CD14-positive monocyte (primary cell): ENCODE results near the gene ANGPTL4. TPM values are rescaled to one million over a fixed set of nuclear protein-coding genes. Genes with fewer than 3 reads are reported as not detected.

Experiments used
- DNase-seq, 3 donors: peaks; one replicate each; pipeline ENCODE4 v3.0.0-alpha.2; 2011 to 2022
- H2AFZ ChIP-seq: 2 replicates; pipeline ENCODE4 v1.6.0; 2012; ENCODE audit warnings: mild to moderate bottlenecking, low read depth, low read length, inconsistent platforms; ENCODE audit not compliant: insufficient read depth, poor library complexity, severe bottlenecking
- H3K27ac ChIP-seq, 2 donors: 1 replicate in 1 of 2; 2 replicates in 1 of 2; pipeline ENCODE4 v1.5.1; 2012 to 2013; ENCODE audit warnings: low read length in 2 of 2, control low read depth in 1 of 2, inconsistent platforms in 1 of 2, low read depth in 1 of 2, mild to moderate bottlenecking in 1 of 2
- H3K27me3 ChIP-seq, 2 donors: one replicate each; pipeline versions ENCODE4 v1.6.0 to v1.6.1; 2011 to 2013; ENCODE audit warnings: low read length in 2 of 2; ENCODE audit not compliant: control insufficient read depth in 2 of 2, insufficient read depth in 2 of 2
- H3K36me3 ChIP-seq, 2 donors: replicated peaks in 1 of 2; 1 replicate in 1 of 2; 2 replicates in 1 of 2; pipeline versions ENCODE4 v1.5.1 to v1.6.1; 2012 to 2013; ENCODE audit warnings: low read length in 2 of 2, control low read depth in 1 of 2, inconsistent platforms in 1 of 2, mild to moderate bottlenecking in 1 of 2; ENCODE audit not compliant: insufficient read depth in 2 of 2, control insufficient read depth in 1 of 2
- H3K4me1 ChIP-seq, 2 donors: 1 replicate in 1 of 2; 2 replicates in 1 of 2; pipeline versions ENCODE4 v1.5.1 to v1.6.1; 2012 to 2013; ENCODE audit warnings: low read length in 2 of 2, control low read depth in 1 of 2, inconsistent platforms in 1 of 2, mild to moderate bottlenecking in 1 of 2, moderate library complexity in 1 of 2; ENCODE audit not compliant: insufficient read depth in 2 of 2, control insufficient read depth in 1 of 2
- H3K4me2 ChIP-seq: replicated peaks from 2 replicates; pipeline ENCODE3; 2012; ENCODE audit warnings: low read length, moderate library complexity, mild to moderate bottlenecking; ENCODE audit not compliant: poor library complexity, severe bottlenecking; ENCODE audit errors: extremely low read depth
- H3K4me3 ChIP-seq, 3 experiments: fragments of 200-600 bp in 1 of 3; sonication (generic) in 1 of 3; replicated peaks in 1 of 3; 1 replicate in 2 of 3; 2 replicates in 1 of 3; pipeline ENCODE4 v1.5.1; 2011 to 2013; ENCODE audit warnings: low read length in 3 of 3, mild to moderate bottlenecking in 3 of 3, control low read depth in 2 of 3, low read depth in 2 of 3, inconsistent platforms in 1 of 3, moderate library complexity in 1 of 3
- H3K79me2 ChIP-seq: 2 replicates; pipeline ENCODE4 v1.6.0; 2012; ENCODE audit warnings: mild to moderate bottlenecking, control low read depth, inconsistent platforms, low read length, moderate library complexity; ENCODE audit not compliant: insufficient read depth
- H3K9ac ChIP-seq: 2 replicates; pipeline ENCODE4 v1.6.0; 2017; ENCODE audit warnings: low read length, mild to moderate bottlenecking; ENCODE audit not compliant: insufficient read depth, poor library complexity, severe bottlenecking
- H3K9me3 ChIP-seq, 2 donors: replicated peaks in 1 of 2; 1 replicate in 1 of 2; 2 replicates in 1 of 2; pipeline versions ENCODE4 v1.5.1 to v1.6.1; 2012 to 2013; ENCODE audit warnings: low read length in 2 of 2, control low read depth in 1 of 2; ENCODE audit not compliant: control insufficient read depth in 1 of 2, insufficient read depth in 1 of 2
- H4K20me1 ChIP-seq: 2 replicates; pipeline ENCODE4 v1.6.0; 2012; ENCODE audit warnings: mild to moderate bottlenecking, low read length, control low read depth, moderate library complexity; ENCODE audit not compliant: insufficient read depth
- H3K27ac Mint-ChIP-seq, 7 donors: one replicate each; pipeline ENCODE4 v1.8.0; 2020; ENCODE audit warnings: mild to moderate bottlenecking in 7 of 7, mixed read lengths in 7 of 7, moderate library complexity in 6 of 7, inconsistent platforms in 2 of 7
- H3K27me3 Mint-ChIP-seq, 3 donors: one replicate each; pipeline ENCODE4 v1.8.0; 2021 to 2022; ENCODE audit warnings: low read depth in 3 of 3, mild to moderate bottlenecking in 3 of 3, mixed read lengths in 3 of 3, moderate library complexity in 3 of 3, inconsistent platforms in 1 of 3
- H3K36me3 Mint-ChIP-seq, 2 donors: one replicate each; pipeline ENCODE4 v1.8.0; 2020; ENCODE audit warnings: mixed read lengths in 2 of 2, inconsistent platforms in 1 of 2, mild to moderate bottlenecking in 1 of 2
- H3K4me1 Mint-ChIP-seq: one replicate; pipeline ENCODE4 v1.8.0; 2020; ENCODE audit warnings: mild to moderate bottlenecking, mixed read lengths
- H3K4me3 Mint-ChIP-seq, 2 donors: one replicate each; pipeline ENCODE4 v1.8.0; 2020; ENCODE audit warnings: mild to moderate bottlenecking in 2 of 2, mixed read lengths in 2 of 2, moderate library complexity in 1 of 2
- H3K9me3 Mint-ChIP-seq, 7 donors: one replicate each; pipeline ENCODE4 v1.8.0; 2020 to 2022; ENCODE audit warnings: mixed read lengths in 7 of 7, mild to moderate bottlenecking in 6 of 7, moderate library complexity in 6 of 7, inconsistent platforms in 2 of 7
- WGBS: methylation state at CpG from one replicate; pipeline ENCODE4 v1.1.5; 2013; ENCODE audit warnings: missing lambda C conversion rate; ENCODE audit not compliant: insufficient coverage; 5-methylcytosine and 5-hydroxymethylcytosine counted together
- intact Hi-C, 2 donors: fragments of 100-400 bp; cut with micrococcal nuclease; formaldehyde crosslinking; loops; one replicate each; pipeline versions ENCODE4 v1.15.0 to v1.15.1; 2023
- polyA plus RNA-seq, 3 donors: library from polyadenylated mRNA; depleted of rRNA in 1 of 3; unstranded in 2 of 3; stranded (reverse) in 1 of 3; fragments of 300-500 nt in 2 of 3; fragments of >200 nt in 1 of 3; fragmentation: Illumina TruSeq in 2 of 3; gene quantifications; 1 replicate in 2 of 3; 2 replicates in 1 of 3; pipeline ENCODE4 v1.2.3, GENCODE V29; 2012 to 2021
- TF ChIP-seq, protein P1 (sequence below): fragments of 200-600 bp; IDR thresholded peaks from one replicate; pipeline ENCODE4 v1.8.0; 2022; ENCODE audit warnings: antibody characterized with exemption, mild to moderate bottlenecking

The ANGPTL4 gene
- polyA plus RNA-seq, 3 donors = not detected

DNA sequence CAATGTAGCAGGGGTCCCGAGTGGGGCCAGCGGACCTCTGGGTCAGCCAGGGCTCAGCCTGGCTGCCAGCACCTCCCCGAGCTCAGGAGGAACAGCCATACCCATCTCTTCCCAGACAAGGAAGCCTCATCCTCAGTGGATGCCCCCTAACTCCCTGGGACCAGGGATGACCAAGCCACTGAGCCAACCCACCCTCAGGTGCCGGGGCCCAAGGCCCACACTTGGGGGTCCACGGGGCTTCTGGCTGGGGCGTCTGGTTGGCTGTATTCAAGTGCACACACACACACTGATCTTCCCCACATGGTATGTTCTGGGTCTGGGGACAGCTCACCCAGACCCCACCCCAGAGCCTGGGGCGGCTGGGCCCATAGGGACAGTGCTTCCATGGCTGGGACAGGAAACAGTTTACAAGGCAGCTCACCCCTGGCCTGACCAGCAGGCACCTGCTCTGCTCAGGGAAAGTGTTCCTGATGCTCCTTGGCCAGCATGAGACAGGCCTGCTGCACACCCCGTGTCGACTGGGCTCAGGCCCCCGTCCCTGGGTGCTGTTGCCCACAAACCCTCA is 33.9 kb downstream of the ANGPTL4 start:
- no peak for DNase-seq
- Histone ChIP-seq H4K20me1 (peaks cover 75% of the 10 kb centered on the region), H3K79me2 (peaks cover 66% of the 10 kb centered on the region), H3K27me3 (no peaks in the 10 kb centered on the region), H3K4me2 (no peak overlapping the region), H2AFZ (no peak overlapping the region), H3K36me3 (peaks cover 18 to 37% of the 10 kb centered on the region in 2 donors), H3K9ac (no peak overlapping the region), H3K4me1 (no peaks in the 10 kb centered on the region), H3K9me3 (no peaks in the 10 kb centered on the region), H3K4me3 (no peak overlapping the region), H3K27ac (no peak overlapping the region)
- 96% methylated on average over 5 of the region's 10 CpGs for WGBS
- Mint-ChIP-seq H3K9me3 (no peaks in the 10 kb centered on the region), H3K36me3 (peaks cover 43 to 75% of the 10 kb centered on the region in 2 donors), H3K27me3 (peaks cover 0 to 1% (median 0%) of the 10 kb centered on the region in 3 donors), H3K4me3 (no peak overlapping the region), H3K4me1 (peaks cover 2% of the 10 kb centered on the region), H3K27ac (peak overlapping the region in 1 of 7 donors; percentile 3)
- intact Hi-C loops = loop anchor here in 1 of 2 donors (5.0 kb wide), 1 partner anchor 41 kb away; no protein-coding TSS in a partner anchor
- TF ChIP-seq, protein P1, sequence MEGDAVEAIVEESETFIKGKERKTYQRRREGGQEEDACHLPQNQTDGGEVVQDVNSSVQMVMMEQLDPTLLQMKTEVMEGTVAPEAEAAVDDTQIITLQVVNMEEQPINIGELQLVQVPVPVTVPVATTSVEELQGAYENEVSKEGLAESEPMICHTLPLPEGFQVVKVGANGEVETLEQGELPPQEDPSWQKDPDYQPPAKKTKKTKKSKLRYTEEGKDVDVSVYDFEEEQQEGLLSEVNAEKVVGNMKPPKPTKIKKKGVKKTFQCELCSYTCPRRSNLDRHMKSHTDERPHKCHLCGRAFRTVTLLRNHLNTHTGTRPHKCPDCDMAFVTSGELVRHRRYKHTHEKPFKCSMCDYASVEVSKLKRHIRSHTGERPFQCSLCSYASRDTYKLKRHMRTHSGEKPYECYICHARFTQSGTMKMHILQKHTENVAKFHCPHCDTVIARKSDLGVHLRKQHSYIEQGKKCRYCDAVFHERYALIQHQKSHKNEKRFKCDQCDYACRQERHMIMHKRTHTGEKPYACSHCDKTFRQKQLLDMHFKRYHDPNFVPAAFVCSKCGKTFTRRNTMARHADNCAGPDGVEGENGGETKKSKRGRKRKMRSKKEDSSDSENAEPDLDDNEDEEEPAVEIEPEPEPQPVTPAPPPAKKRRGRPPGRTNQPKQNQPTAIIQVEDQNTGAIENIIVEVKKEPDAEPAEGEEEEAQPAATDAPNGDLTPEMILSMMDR = no peak

DNA sequence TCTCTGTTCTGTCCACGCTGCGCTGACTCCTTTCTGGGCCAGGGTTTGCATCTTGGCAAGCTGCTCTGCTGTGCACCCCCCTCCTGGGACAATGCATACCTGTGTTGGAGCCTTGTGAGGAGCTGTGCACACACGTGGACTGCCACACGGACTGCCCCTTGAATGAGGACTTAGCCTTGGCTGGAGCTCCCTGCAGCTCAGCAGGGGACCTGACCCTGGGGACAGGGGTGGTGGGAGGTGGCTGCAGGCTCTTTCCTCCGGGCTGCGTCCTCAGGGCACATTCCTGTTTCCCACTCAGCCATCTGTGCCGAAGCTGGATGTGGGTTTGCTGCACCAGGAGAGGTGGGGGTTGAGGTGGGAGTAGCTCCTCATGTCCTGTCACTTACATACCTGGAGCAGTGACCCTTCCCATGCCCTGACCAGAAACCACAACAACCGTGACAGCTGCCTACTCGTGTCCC is 34.4 kb downstream of the ANGPTL4 start:
- Histone ChIP-seq H3K79me2 (peaks cover 61% of the 10 kb centered on the region), H3K4me3 (no peak overlapping the region), H3K36me3 (peaks cover 24 to 42% of the 10 kb centered on the region in 2 donors), H3K27me3 (no peaks in the 10 kb centered on the region), H3K9me3 (no peaks in the 10 kb centered on the region), H3K4me1 (no peaks in the 10 kb centered on the region), H3K4me2 (no peak overlapping the region), H4K20me1 (peaks cover 70% of the 10 kb centered on the region), H3K27ac (no peak overlapping the region), H2AFZ (no peak overlapping the region), H3K9ac (no peak overlapping the region)
- Mint-ChIP-seq H3K9me3 (no peaks in the 10 kb centered on the region), H3K36me3 (peaks cover 44 to 76% of the 10 kb centered on the region in 2 donors), H3K27me3 (peaks cover 0 to 1% (median 0%) of the 10 kb centered on the region in 3 donors), H3K4me1 (peaks cover 2% of the 10 kb centered on the region), H3K27ac (peak overlapping the region in 1 of 7 donors; percentile 3), H3K4me3 (no peak overlapping the region)
- DNase-seq = no peak
- TF ChIP-seq, protein P1 = no peak
- intact Hi-C loops = loop anchor here in 1 of 2 donors (5.0 kb wide), 1 partner anchor 41 kb away; no protein-coding TSS in a partner anchor
- 90% methylated on average over 5 of the region's 9 CpGs for WGBS
